CMK (cell line): Measurements from ENCODE around the gene AKAP10.
A peak's percentile ranks its signal among the peaks of the same experiment; 100 is the strongest.
"Not testable (repeated sequence)": the region's sequence is repeated elsewhere in the genome, so short reads cannot be mapped to it uniquely, and the experiment has no call there.

ENCODE experiments used
- DNase-seq: peaks from one replicate; pipeline ENCODE4 v3.0.0-alpha.2; 2010; ENCODE audit warnings: low read depth

The AKAP10 gene

GRCh38 chr17:19977293-19978208, at the start of gene AKAP10:
Gene AKAP10 (minus strand): TSS chr17:19977828. CDS start chr17:19977679, 149 bp downstream.
- peak; percentile 82 for DNase-seq

- no peak for DNase-seq
Observed at GRCh38 chr17:20026960-20027359, 49.3 kb upstream of the AKAP10 start.

GRCh38 chr17:20022701-20023100, 45.1 kb upstream of the AKAP10 start:
- DNase-seq, result no peak

GRCh38 chr17:20016475-20016992, 38.9 kb upstream of the AKAP10 start:
- DNase-seq, result not testable (repeated sequence)

GRCh38 chr17:20012017-20012536, 34.4 kb upstream of the AKAP10 start:
- DNase-seq, result no peak

GRCh38 chr17:20010936-20011335, 33.3 kb upstream of the AKAP10 start:
- no peak for DNase-seq

- DNase-seq, result peak; percentile 77
Observed at GRCh38 chr17:20010099-20010863, 32.7 kb upstream of the AKAP10 start.

GRCh38 chr17:20009302-20010098, 31.9 kb upstream of the AKAP10 start, which contains the start of gene SPECC1:
Gene SPECC1 (plus strand): TSS chr17:20009359. CDS start chr17:20096652, 87,293 bp downstream.
- peak; percentile 62 for DNase-seq

- no peak for DNase-seq
Observed at GRCh38 chr17:20009052-20009301, 31.3 kb upstream of the AKAP10 start.

- DNase-seq, result no peak
Observed at GRCh38 chr17:20008242-20009051, 30.8 kb upstream of the AKAP10 start.

GRCh38 chr17:19996502-19996901, 18.9 kb upstream of the AKAP10 start:
- no peak for DNase-seq

GRCh38 chr17:19996086-19996485, 18.5 kb upstream of the AKAP10 start:
- DNase-seq, result no peak

GRCh38 chr17:19992803-19993713, 15.4 kb upstream of the AKAP10 start:
- peak; percentile 75 for DNase-seq

- no peak for DNase-seq
Observed at GRCh38 chr17:19991252-19991885, 13.7 kb upstream of the AKAP10 start.

- DNase-seq, result no peak
Observed at GRCh38 chr17:19987897-19988296, 10.3 kb upstream of the AKAP10 start.

- DNase-seq, result no peak
Observed at GRCh38 chr17:19986941-19987861, 9.6 kb upstream of the AKAP10 start.

GRCh38 chr17:19979917-19980770, 2.5 kb upstream of the AKAP10 start:
- no peak for DNase-seq
